Sigmoid colon (tissue), 4 donors: Measurements from ENCODE around the gene UCN.

Experiments
- CTCF ChIP-seq, 4 experiments: fragments of 450-650 bp in 3 of 4; fragments of 200-600 bp in 1 of 4; IDR thresholded peaks; one replicate each; pipeline ENCODE4 v1.5.1; 2016 to 2019; ENCODE audit warnings: antibody characterized with exemption in 4 of 4, mild to moderate bottlenecking in 3 of 4, moderate library complexity in 2 of 4
- POLR2AphosphoS5 ChIP-seq, 4 donors: sonication (generic); formaldehyde crosslinking; IDR thresholded peaks; one replicate each; pipeline ENCODE4 v1.6.1; 2017; ENCODE audit warnings: antibody characterized with exemption in 4 of 4

GRCh38 chr2:27265536-27265870 lies 42.7 kb downstream of the UCN start:
- TF ChIP-seq POLR2AphosphoS5 (IDR thresholded peaks at IDR 0.05) (no peak), CTCF (IDR thresholded peaks at IDR 0.05) (no peak)
